GM23248 (cell line): ENCODE data around the gene RPS5. TPM values are rescaled to one million over a fixed set of nuclear protein-coding genes. Genes with fewer than 3 reads are reported as not detected.

Experiments
- DNase-seq: peaks from one replicate; pipeline ENCODE4 v3.0.0-alpha.2; 2015
- H2AFZ ChIP-seq: fragments of 200-600 bp; sonication (generic); 2 replicates; pipeline ENCODE4 v1.6.1; 2016; ENCODE audit warnings: antibody characterized with exemption
- H3F3A ChIP-seq: fragments of 200-600 bp; sonication (generic); 2 replicates; pipeline ENCODE4 v1.6.1; 2016; ENCODE audit warnings: mild to moderate bottlenecking, antibody characterized with exemption, mixed run types; ENCODE audit not compliant: insufficient read depth
- H3K27ac ChIP-seq: fragments of 200-600 bp; sonication (generic); 2 replicates; pipeline ENCODE4 v1.5.1; 2016; ENCODE audit warnings: mild to moderate bottlenecking
- H3K27me3 ChIP-seq: fragments of 200-600 bp; sonication (generic); replicated peaks from 2 replicates; pipeline ENCODE4 v1.6.1; 2016; ENCODE audit warnings: mild to moderate bottlenecking; ENCODE audit not compliant: insufficient read depth
- H3K36me3 ChIP-seq: fragments of 200-600 bp; sonication (generic); 2 replicates; pipeline ENCODE4 v1.6.1; 2016; ENCODE audit warnings: low read depth, mild to moderate bottlenecking
- H3K4me1 ChIP-seq: fragments of 200-600 bp; sonication (generic); 2 replicates; pipeline ENCODE4 v1.6.1; 2016; ENCODE audit warnings: mild to moderate bottlenecking; ENCODE audit not compliant: insufficient read depth
- H3K4me2 ChIP-seq: fragments of 200-600 bp; sonication (generic); one replicate; pipeline ENCODE4 v1.6.1; 2016; ENCODE audit warnings: mild to moderate bottlenecking; ENCODE audit not compliant: unreplicated experiment
- H3K4me3 ChIP-seq: fragments of 200-600 bp; sonication (generic); 2 replicates; pipeline ENCODE4 v1.5.1; 2016; ENCODE audit warnings: mild to moderate bottlenecking
- H3K79me2 ChIP-seq: fragments of 200-600 bp; sonication (generic); 2 replicates; pipeline ENCODE4 v1.6.1; 2016; ENCODE audit warnings: mild to moderate bottlenecking; ENCODE audit not compliant: insufficient read depth
- H3K9ac ChIP-seq: fragments of 200-600 bp; sonication (generic); 2 replicates; pipeline ENCODE4 v1.6.1; 2016; ENCODE audit warnings: mild to moderate bottlenecking
- H3K9me2 ChIP-seq: fragments of 200-600 bp; sonication (generic); 2 replicates; pipeline ENCODE4 v1.6.1; 2016; ENCODE audit warnings: mixed run types, mild to moderate bottlenecking, moderate library complexity; ENCODE audit not compliant: insufficient read depth
- H3K9me3 ChIP-seq: fragments of 200-600 bp; sonication (generic); one replicate; pipeline ENCODE4 v1.6.1; 2017; ENCODE audit warnings: low read depth
- H4K20me1 ChIP-seq: fragments of 200-600 bp; sonication (generic); 2 replicates; pipeline ENCODE4 v1.6.0; 2016; ENCODE audit not compliant: insufficient read depth
- EZH2 ChIP-seq: fragments of 200-600 bp; sonication (generic); IDR thresholded peaks from 2 replicates; pipeline ENCODE4 v1.6.1; 2018; ENCODE audit warnings: antibody characterized with exemption, mild to moderate bottlenecking; ENCODE audit not compliant: insufficient read depth, poor library complexity, severe bottlenecking
- EZH2phosphoT487 ChIP-seq: fragments of 200-600 bp; sonication (generic); IDR thresholded peaks from 2 replicates; pipeline ENCODE4 v1.6.1; 2018; ENCODE audit warnings: antibody characterized with exemption, moderate library complexity, mild to moderate bottlenecking, low read depth; ENCODE audit not compliant: insufficient read depth
- WGBS, 2 experiments: methylation state at CpG; one replicate each; pipeline ENCODE4 v1.1.6; 2015 to 2017; ENCODE audit warnings: low lambda C conversion rate in 2 of 2, low coverage in 1 of 2; ENCODE audit errors: missing lambda C conversion rate in 2 of 2; 5-methylcytosine and 5-hydroxymethylcytosine counted together
- in situ Hi-C: fragments of 300-500 bp; cut with MboI; formaldehyde crosslinking; loops from 2 replicates; pipeline ENCODE4 v1.15.0; 2020
- polyA plus RNA-seq: library from polyadenylated mRNA; unstranded; fragments of >200 nt; fragmentation: Nextera tagmentation; extraction: Ambion mirVana; gene quantifications from 2 replicates; pipeline ENCODE4 v1.2.1, GENCODE V29; 2016
- total RNA-seq: library from RNA; depleted of rRNA; stranded (reverse); fragments of >200 nt; shearing (Covaris generic); gene quantifications from 2 replicates; pipeline ENCODE4 v1.2.3, GENCODE V29; 2014

Gene RPS5
- total and polyA plus RNA-seq, 2 experiments from 2014 or later = 561 to 1,366 TPM

GRCh38 chr19:58392945-58393724 lies 6.1 kb downstream of the RPS5 start:
- Histone ChIP-seq H3K36me3 (peaks cover 35% of the 10 kb centered on the region), H4K20me1 (peaks cover 6% of the 10 kb centered on the region; the same call in 1 of the 2 replicates), H3K27ac (no peak overlapping the region), H2AFZ (no peak overlapping the region), H3K9me2 (no peaks in the 10 kb centered on the region), H3K4me1 (peaks cover 9% of the 10 kb centered on the region; the same call in 1 of the 2 replicates), H3K4me2 (no peak overlapping the region), H3K79me2 (peaks cover 48% of the 10 kb centered on the region), H3K27me3 (no peaks in the 10 kb centered on the region), H3K9me3 (no peaks in the 10 kb centered on the region), H3F3A (peaks cover 36% of the 10 kb centered on the region), H3K9ac (no peak overlapping the region), H3K4me3 (no peak overlapping the region)
- 93 to 96% methylated on average over 15 to 26 of the region's 26 CpGs for WGBS, 2 experiments
- no peak for TF ChIP-seq EZH2
- no peak for TF ChIP-seq EZH2phosphoT487
- in situ Hi-C loops = no loop called here
- DNase-seq = no peak

- Histone ChIP-seq H3K36me3 (peaks cover 31% of the 10 kb centered on the region), H3K4me2 (no peak overlapping the region), H2AFZ (no peak overlapping the region), H4K20me1 (peaks cover 6% of the 10 kb centered on the region; the same call in 1 of the 2 replicates), H3K9me2 (no peaks in the 10 kb centered on the region), H3K9ac (no peak overlapping the region), H3F3A (peaks cover 36% of the 10 kb centered on the region), H3K27me3 (no peaks in the 10 kb centered on the region), H3K4me1 (peaks cover 6% of the 10 kb centered on the region; the same call in 1 of the 2 replicates), H3K4me3 (no peak overlapping the region), H3K9me3 (no peaks in the 10 kb centered on the region), H3K27ac (no peak overlapping the region), H3K79me2 (peaks cover 42% of the 10 kb centered on the region)
- 73 to 75% methylated on average over 4 of the region's 4 CpGs for WGBS, 2 experiments
- no peak for DNase-seq
- TF ChIP-seq EZH2phosphoT487 (no peak), EZH2 (no peak)
- in situ Hi-C loops = no loop called here
Measured at GRCh38 chr19:58393725-58394033, 6.6 kb downstream of the RPS5 start.

DNA sequence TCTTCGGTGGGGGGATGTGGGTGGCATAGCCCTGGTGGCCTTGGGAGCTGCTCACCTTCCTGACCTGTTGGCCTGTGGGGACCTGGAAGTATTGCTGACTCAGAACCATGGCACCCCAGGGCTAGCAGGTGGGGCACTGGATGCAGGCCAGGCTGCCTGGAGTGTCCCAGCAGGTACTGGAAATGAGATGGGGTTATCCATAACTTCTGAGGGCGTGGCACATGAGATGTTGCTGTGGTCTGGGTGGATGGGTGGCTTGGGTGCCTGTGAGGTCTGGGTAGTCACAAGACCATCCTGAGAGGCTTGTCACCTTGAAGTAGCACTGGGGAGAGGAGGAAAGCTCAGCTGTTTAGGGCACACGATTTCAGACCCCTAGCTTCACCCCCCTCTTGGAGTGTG lies 7.8 kb downstream of the RPS5 start:
- H3K27ac ChIP-seq = no peak overlapping the region
- H3K9ac ChIP-seq = no peak overlapping the region
- no peaks in the 10 kb centered on the region for H3K9me2 ChIP-seq
- in situ Hi-C loops = no loop called here
- WGBS, 2 experiments = 66 to 72% methylated on average over 3 of the region's 3 CpGs
- no peak overlapping the region for H3K4me3 ChIP-seq
- H4K20me1 ChIP-seq = peaks cover 6% of the 10 kb centered on the region; the same call in 1 of the 2 replicates
- H3K27me3 ChIP-seq = no peaks in the 10 kb centered on the region
- H3K9me3 ChIP-seq = no peaks in the 10 kb centered on the region
- H3F3A ChIP-seq = peaks cover 36% of the 10 kb centered on the region
- peaks cover 25% of the 10 kb centered on the region; the same call in 1 of the 2 replicates for H3K36me3 ChIP-seq
- no peak for DNase-seq
- H2AFZ ChIP-seq = no peak overlapping the region
- H3K4me1 ChIP-seq = no peaks in the 10 kb centered on the region
- no peak overlapping the region for H3K4me2 ChIP-seq
- TF ChIP-seq EZH2phosphoT487 (no peak), EZH2 (no peak)
- peaks cover 31% of the 10 kb centered on the region for H3K79me2 ChIP-seq

DNA sequence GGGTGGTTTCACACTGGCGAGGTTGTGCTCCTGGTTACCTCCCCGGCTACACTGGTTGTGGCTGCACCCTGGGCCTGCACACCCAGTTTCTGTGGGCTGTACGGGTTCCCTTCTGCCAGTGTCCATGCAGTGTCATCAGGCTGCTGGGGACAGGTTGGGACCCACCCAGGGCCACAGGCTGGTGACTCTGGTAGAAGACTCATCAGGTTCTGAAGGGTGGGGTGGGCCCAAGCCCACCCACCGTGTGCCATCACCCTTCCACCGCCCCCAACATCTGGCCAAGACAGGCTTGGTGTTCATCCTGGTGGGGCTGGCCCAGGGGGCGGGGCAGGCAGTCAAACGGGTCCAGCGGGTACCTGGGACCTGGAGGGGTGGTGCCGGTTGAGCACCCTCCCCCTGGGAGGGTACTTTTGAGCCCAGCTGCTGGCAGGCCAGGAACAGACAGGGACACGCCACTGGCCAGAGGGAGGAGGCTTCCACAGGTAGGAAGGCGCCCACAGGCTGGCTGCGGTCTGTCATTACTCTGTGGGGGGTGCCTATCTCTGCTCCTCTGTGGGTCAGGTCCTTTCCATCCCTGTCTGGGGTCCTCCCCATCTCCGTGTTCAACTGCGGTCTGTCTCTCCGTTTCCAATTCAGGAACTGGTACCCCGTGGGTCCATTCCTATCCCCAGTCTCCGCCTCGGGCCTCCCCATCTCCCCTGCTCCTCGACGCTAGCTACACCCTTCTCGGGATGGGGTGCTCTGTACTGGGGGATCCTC lies 8.3 kb downstream of the RPS5 start, which contains the start of gene RNF225:
Gene RNF225, plus strand, starts transcription at position 437 of the 759 bp plus-strand sequence. CDS start 434 bp downstream, outside the sequence.
- peaks cover 6% of the 10 kb centered on the region; the same call in 1 of the 2 replicates for H4K20me1 ChIP-seq
- DNase-seq = no peak
- peaks cover under 1% of the 10 kb centered on the region; the same call in 1 of the 2 replicates for H3K4me1 ChIP-seq
- in situ Hi-C loops = no loop called here
- TF ChIP-seq EZH2phosphoT487 = no peak
- TF ChIP-seq EZH2 = no peak
- peak within 1 kb of the TSS; percentile 20; the same call in 1 of the 2 replicates for H2AFZ ChIP-seq
- no peak within 1 kb of the TSS for H3K27ac ChIP-seq
- peaks cover 25% of the 10 kb centered on the region; the same call in 1 of the 2 replicates for H3K36me3 ChIP-seq
- H3K9me2 ChIP-seq = no peaks in the 10 kb centered on the region
- H3K79me2 ChIP-seq = peaks cover 25% of the 10 kb centered on the region
- H3K27me3 ChIP-seq = no peaks in the 10 kb centered on the region
- H3F3A ChIP-seq = peaks cover 36% of the 10 kb centered on the region
- H3K9ac ChIP-seq = no peak within 1 kb of the TSS
- 38 to 40% methylated on average over 18 to 19 of the region's 21 CpGs for WGBS, 2 experiments
- no peaks in the 10 kb centered on the region for H3K9me3 ChIP-seq
- H3K4me3 ChIP-seq = 0 out of 2 replicates have a peak within 1 kb of the TSS, but pooled peaks have one; percentile 12
- no peak within 1 kb of the TSS for H3K4me2 ChIP-seq
